ENCODE results near the gene SPTLC3. TPM values are rescaled to one million over a fixed set of nuclear protein-coding genes. Genes with fewer than 3 reads are reported as not detected.

SPTLC3 gene
- total and polyA plus RNA-seq, 2 of the 13 experiments (the other 11 are each of a cell fraction or from before 2014, with no cell fraction given) = 20.5 to 95.6 TPM

DNA sequence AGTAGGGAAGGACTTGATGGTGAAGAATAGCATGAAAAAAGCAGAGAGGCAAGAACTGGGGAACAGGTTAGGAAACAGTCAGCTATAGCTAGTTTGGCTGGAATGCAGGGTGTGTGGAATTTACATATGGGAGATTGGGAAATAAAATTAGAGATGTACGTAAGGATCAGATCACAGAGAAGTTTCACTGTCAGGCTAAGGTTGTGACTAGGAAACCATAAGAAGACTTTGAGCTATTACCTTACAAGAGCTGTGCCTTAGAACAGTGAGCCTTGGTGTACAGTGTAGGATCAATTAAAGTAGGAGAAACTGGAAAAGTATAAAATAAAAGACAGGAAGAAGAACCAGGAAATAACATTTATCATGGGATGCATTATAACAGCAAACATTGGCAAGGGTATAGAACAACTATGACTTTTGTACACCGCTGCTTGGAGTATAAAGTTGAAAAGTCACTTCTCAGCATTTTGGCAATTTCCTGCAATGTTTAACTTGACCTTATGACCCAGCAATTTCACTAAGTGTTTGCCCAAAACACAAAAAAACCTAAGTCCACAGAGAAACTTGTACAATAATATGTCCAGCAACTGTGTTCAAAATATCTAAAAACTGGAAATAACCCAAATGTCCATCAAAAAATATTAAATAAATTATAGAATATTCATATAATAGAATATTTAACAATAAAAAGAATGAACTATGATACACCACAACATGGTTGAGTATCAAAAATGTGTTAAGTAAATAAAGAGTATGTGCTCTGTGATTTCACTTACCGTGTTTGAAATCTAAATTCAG is 31.2 kb upstream of the SPTLC3 start (continued):
- TF ChIP-seq, protein P1, sequence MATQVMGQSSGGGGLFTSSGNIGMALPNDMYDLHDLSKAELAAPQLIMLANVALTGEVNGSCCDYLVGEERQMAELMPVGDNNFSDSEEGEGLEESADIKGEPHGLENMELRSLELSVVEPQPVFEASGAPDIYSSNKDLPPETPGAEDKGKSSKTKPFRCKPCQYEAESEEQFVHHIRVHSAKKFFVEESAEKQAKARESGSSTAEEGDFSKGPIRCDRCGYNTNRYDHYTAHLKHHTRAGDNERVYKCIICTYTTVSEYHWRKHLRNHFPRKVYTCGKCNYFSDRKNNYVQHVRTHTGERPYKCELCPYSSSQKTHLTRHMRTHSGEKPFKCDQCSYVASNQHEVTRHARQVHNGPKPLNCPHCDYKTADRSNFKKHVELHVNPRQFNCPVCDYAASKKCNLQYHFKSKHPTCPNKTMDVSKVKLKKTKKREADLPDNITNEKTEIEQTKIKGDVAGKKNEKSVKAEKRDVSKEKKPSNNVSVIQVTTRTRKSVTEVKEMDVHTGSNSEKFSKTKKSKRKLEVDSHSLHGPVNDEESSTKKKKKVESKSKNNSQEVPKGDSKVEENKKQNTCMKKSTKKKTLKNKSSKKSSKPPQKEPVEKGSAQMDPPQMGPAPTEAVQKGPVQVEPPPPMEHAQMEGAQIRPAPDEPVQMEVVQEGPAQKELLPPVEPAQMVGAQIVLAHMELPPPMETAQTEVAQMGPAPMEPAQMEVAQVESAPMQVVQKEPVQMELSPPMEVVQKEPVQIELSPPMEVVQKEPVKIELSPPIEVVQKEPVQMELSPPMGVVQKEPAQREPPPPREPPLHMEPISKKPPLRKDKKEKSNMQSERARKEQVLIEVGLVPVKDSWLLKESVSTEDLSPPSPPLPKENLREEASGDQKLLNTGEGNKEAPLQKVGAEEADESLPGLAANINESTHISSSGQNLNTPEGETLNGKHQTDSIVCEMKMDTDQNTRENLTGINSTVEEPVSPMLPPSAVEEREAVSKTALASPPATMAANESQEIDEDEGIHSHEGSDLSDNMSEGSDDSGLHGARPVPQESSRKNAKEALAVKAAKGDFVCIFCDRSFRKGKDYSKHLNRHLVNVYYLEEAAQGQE (IDR thresholded peaks at IDR 0.05; ENCODE audit: borderline replicate concordance in 1 of 2, low read depth in 1 of 2, low read length in 2 of 2) = peak in 1 of 2 experiments; percentile 36; a peak in 1 of 4 replicates
- TF ChIP-seq ZNF281 (CRISPR knock-in tag; IDR thresholded peaks at IDR 0.05; ENCODE audit: borderline replicate concordance) = no peak
- no peak for TF ChIP-seq PHB2 (IDR thresholded peaks at IDR 0.05; ENCODE audit: partially characterized antibody)
- 0 out of 2 replicates have a peak, but pooled peaks have one; percentile 35 for TF ChIP-seq SRF (IDR thresholded peaks at IDR 0.05; ENCODE audit: low read depth, low read length)
- TF ChIP-seq ZNF230 (CRISPR knock-in tag; IDR thresholded peaks at IDR 0.05) = no peak
- no peak for TF ChIP-seq ZNF431 (CRISPR knock-in tag; IDR thresholded peaks at IDR 0.05; ENCODE audit: borderline replicate concordance, low read depth)
- TF ChIP-seq ZNF503 (CRISPR knock-in tag; IDR thresholded peaks at IDR 0.05) = no peak; the same call in 1 of the 2 replicates
- 0 out of 2 replicates have a peak, but pooled peaks have one; percentile 77 for TF ChIP-seq HOXD1 (CRISPR knock-in tag; IDR thresholded peaks at IDR 0.05)
- no peak for TF ChIP-seq BRCA1 (CRISPR knock-in tag; IDR thresholded peaks at IDR 0.05)
- peak; percentile 87 for TF ChIP-seq GATAD2A (CRISPR knock-in tag; IDR thresholded peaks at IDR 0.05)
- TF ChIP-seq TBP (CRISPR knock-in tag; IDR thresholded peaks at IDR 0.05) = no peak
- peak; percentile 75; the same call in 1 of the 2 replicates for TF ChIP-seq NCOR1 (IDR thresholded peaks at IDR 0.05; ENCODE audit: borderline replicate concordance, low read length)
- no peak for TF ChIP-seq ZNF3 (CRISPR knock-in tag; IDR thresholded peaks at IDR 0.05)
- peak; percentile 87 for TF ChIP-seq FOXA3 (CRISPR knock-in tag; IDR thresholded peaks at IDR 0.05)
- no peak for TF ChIP-seq ADNP (CRISPR knock-in tag; IDR thresholded peaks at IDR 0.05)
- no peak for TF ChIP-seq ZNF678 (CRISPR knock-in tag; IDR thresholded peaks at IDR 0.05)
- peak; percentile 74 for TF ChIP-seq PHF21A (CRISPR knock-in tag; IDR thresholded peaks at IDR 0.05)
- TF ChIP-seq, protein P2, sequence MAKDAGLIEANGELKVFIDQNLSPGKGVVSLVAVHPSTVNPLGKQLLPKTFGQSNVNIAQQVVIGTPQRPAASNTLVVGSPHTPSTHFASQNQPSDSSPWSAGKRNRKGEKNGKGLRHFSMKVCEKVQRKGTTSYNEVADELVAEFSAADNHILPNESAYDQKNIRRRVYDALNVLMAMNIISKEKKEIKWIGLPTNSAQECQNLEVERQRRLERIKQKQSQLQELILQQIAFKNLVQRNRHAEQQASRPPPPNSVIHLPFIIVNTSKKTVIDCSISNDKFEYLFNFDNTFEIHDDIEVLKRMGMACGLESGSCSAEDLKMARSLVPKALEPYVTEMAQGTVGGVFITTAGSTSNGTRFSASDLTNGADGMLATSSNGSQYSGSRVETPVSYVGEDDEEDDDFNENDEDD (CRISPR knock-in tag; IDR thresholded peaks at IDR 0.05; ENCODE audit: borderline replicate concordance) = no peak
- TF ChIP-seq TBX3 (IDR thresholded peaks at IDR 0.05; ENCODE audit: borderline replicate concordance) = no peak; the same call in 1 of the 2 replicates
